ENCODE measurements around the gene USP6NL.

Gene USP6NL

DNA sequence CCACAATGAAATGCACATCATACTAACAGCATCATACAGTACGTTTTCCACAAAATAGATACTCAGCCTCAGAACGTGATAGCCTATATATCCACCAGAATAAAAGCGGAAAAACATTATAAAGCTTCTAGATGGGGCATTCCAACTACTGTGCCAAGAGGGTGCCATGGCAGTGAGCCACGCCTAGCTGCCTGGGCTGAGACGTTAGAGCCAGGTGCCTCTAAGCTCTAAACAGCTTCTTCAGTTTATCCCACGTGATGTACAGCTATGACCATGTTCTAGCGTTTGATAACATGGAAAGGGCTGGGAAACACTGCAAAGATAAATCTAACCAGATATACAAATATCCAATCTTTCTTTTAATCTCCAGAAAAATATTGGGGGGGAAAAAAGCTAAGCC is 17.8 kb downstream of the USP6NL start:
- no peak for DNase-seq (ENCODE audit: low read depth in 2 of 2)

DNA sequence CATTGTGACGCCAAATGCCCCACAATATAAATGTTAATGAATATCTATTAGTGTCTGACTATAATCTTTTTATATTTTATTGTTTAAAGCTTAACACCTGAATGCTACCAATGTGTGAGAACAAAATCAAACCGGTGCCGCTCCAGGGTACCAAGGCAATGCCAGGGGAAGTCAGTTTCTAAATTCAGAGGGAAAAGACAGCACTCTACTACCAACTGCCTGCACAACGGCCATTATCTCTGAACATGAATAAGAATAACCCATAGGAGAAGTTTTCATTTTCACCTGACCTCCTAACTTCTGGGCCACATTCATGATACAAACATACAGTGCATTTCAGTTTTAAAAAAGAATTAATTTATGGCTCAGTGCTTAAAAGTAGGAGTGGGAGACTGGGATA is 21.7 kb downstream of the USP6NL start:
- no peak for DNase-seq (ENCODE audit: low read depth in 2 of 2)

DNA sequence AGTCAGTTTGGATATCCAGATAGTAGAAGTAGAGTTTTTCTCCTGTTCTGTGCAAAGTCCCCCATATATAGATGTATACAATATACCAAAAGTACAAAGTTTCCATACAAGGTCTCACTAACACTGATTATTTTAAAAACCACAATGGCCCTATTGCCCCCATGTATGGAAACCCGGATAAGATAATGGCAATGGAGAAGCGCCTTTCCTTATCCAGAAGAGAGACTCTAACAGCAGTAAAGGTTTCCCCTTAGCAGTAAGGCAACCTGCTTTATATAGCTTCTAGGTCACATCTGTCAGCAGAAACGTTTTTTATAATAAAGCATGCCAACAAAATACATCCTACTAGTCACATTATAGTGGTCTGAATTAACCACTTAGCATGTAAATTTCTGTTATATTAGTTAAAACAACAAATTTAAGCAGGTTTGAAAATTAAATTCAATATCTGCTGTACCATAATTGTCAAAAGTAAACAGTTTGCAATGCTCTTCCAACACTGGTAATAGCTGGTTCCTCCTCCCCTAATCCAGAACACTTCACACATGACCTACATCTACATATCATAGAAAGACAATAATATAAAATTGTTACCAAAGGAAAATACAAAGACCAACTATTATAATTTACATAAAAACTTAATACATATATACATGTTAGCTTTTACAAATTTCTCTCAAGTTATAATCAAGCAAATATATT is 22.4 kb downstream of the USP6NL start:
- DNase-seq (ENCODE audit: low read depth in 2 of 2) = no peak

DNA sequence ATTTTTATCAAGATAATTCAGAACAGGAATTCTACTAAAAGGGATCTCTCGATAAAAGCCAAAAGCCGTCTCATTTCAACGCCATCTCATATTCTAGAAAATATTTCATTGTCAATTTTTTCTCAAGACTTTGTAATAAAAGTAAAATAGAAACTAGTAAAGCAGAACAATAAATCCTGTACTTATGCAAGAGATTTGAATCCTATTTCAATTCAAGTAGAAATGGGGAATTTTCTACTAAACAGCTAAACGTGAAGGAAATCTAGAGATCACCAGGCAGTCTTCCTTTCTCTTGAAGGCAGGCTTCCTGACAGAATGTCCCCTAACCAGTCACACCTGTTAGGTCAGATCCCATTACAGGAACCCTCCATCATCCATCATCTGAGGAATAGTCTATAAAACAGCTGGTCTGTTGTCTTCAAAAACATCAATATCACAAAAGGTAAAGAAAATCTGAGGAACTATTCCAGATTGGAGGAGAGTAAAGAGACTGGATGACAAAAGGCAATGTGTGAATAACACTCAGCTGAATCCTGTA is 23.7 kb downstream of the USP6NL start:
- DNase-seq (ENCODE audit: low read depth in 2 of 2) = no peak

- DNase-seq (ENCODE audit: low read depth in 2 of 2) = no peak
Observed at GRCh38 chr10:11586170-11586569, 25.3 kb downstream of the USP6NL start.

- DNase-seq (ENCODE audit: low read depth in 2 of 2) = no peak
Observed at GRCh38 chr10:11581213-11581612, 30.2 kb downstream of the USP6NL start.

DNA sequence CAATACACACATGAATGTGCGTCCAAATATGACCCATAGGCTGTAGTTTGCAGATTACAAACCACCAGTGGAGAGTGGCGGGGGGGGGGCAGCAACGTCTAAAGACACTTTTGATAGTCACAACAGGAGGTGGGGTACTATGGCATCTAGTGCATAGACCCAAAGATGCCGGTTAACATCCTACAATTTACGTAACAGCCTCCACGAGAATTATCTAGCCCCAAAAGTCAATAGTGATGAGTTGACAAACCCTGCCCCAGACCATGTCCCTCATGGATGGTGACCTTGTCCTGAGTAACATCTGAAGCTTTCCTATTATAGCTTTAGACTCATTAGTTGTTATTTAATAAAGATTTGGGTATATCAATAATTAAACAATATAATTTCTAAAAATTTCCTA is 31.6 kb downstream of the USP6NL start:
- DNase-seq (ENCODE audit: low read depth in 2 of 2) = no peak

DNA sequence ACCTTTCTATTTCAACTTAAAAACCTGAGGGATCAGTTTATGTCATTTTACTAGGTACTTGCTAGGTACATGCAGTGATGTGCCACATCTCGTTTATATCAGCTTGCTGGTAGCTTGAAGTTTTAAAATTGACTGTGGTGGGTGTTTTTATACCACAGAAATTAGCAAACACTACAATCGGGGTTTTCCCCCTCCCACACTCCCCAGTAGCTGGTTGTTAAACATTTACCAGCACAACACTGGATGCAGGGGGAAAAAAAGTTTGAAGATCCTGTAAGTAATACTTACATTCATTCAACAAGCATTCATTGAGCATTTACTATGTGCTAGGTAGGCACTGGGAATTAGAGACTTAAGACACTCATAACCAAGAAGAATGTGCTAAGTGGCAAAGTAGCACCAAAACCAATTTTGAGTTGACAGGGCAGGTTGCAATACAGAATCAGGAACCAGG is 32.6 kb downstream of the USP6NL start:
- peak; percentile 12 to 36 for DNase-seq (ENCODE audit: low read depth in 2 of 2)

DNA sequence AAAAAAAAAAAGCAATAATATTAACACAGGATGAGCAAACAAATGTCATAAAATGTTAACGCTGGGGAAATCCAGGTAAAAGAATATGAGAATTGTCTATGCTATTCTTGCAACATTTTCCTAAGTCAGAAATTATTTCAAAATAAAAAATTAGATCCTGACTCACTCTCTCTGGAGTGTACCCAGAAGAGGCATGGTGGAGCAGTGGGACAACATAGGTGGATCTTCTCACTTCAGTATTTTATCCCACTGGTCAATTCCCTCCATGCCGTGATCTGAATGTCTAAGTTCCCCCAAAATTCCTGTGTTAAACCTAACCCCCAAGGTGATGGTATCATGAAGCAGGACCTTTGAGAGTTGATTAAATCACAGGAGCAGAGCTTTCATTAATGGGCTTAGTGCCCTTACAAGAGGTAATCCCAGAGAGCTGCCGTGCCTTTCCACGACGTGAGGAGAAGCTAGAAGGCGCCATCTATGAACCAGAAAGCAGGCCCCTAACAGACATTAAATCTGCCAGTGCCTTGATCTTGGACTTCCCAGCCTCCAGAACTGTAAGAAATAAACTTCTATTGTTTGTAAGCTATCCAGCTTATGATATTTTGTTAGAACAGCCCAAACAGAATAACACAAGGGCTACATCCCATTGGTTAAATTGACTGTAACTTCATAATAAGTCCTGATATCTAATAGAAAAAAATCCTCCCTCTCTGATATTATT is 35.2 kb downstream of the USP6NL start:
- no peak for DNase-seq (ENCODE audit: low read depth in 2 of 2)

- no peak for DNase-seq (ENCODE audit: low read depth in 2 of 2)
Observed at GRCh38 chr10:11573497-11573896, 38.0 kb downstream of the USP6NL start.

- no peak for DNase-seq (ENCODE audit: low read depth in 2 of 2)
Observed at GRCh38 chr10:11570751-11571150, 40.7 kb downstream of the USP6NL start.

DNA sequence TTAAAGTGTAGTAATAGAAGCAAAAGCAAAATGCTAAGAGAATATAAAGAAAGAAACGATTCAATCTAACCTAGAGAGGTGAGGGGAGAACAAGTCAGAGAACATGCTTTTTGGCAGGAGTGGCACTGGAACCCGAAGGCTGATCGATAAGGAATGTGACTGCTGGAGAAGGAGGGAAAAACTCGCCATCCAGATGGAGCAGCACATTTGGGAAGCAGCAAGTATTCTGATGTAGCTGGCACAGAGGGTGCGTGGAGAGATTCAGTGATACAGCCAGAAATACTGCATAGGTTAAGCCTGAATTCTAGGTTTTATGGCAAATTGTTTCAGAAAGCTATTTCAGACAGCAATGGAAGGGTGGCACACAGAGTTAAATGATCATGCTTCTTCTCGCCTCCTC is 42.0 kb downstream of the USP6NL start:
- no peak for DNase-seq (ENCODE audit: low read depth in 2 of 2)

GRCh38 chr10:11568578-11568977 is 42.9 kb downstream of the USP6NL start:
- no peak for DNase-seq (ENCODE audit: low read depth in 2 of 2)

GRCh38 chr10:11564741-11565140 is 46.7 kb downstream of the USP6NL start:
- no peak for DNase-seq (ENCODE audit: low read depth in 2 of 2)

GRCh38 chr10:11563936-11564335 is 47.5 kb downstream of the USP6NL start:
- DNase-seq (ENCODE audit: low read depth in 2 of 2) = no peak

- no peak for DNase-seq (ENCODE audit: low read depth in 2 of 2)
Observed at GRCh38 chr10:11562888-11563287, 48.6 kb downstream of the USP6NL start.

- no peak for DNase-seq (ENCODE audit: low read depth in 2 of 2)
Observed at GRCh38 chr10:11560076-11560709, 51.3 kb downstream of the USP6NL start.

GRCh38 chr10:11557967-11558366 is 53.5 kb downstream of the USP6NL start:
- no peak for DNase-seq (ENCODE audit: low read depth in 2 of 2)

DNA sequence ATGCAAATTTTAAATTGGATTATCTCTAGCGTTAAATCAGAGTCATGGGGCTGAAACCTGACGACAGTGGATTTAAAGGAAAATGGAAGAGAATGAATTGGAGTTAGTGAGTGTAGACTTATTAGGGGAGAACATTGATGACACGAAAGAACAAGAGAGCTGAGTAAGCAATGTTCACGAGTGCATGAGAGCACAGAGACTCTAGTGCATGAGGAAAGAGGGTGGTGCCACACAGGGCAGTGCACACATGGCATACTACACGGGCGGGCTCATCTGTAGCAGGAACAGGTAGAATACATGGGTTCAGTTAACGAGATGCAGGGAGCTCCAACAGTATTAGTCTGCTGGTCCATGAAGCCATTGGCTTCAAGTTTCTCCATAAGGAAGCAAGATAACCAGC is 53.9 kb downstream of the USP6NL start:
- DNase-seq (ENCODE audit: low read depth in 2 of 2) = no peak

- DNase-seq (ENCODE audit: low read depth in 2 of 2) = no peak
Observed at GRCh38 chr10:11555556-11555955, 55.9 kb downstream of the USP6NL start.

DNA sequence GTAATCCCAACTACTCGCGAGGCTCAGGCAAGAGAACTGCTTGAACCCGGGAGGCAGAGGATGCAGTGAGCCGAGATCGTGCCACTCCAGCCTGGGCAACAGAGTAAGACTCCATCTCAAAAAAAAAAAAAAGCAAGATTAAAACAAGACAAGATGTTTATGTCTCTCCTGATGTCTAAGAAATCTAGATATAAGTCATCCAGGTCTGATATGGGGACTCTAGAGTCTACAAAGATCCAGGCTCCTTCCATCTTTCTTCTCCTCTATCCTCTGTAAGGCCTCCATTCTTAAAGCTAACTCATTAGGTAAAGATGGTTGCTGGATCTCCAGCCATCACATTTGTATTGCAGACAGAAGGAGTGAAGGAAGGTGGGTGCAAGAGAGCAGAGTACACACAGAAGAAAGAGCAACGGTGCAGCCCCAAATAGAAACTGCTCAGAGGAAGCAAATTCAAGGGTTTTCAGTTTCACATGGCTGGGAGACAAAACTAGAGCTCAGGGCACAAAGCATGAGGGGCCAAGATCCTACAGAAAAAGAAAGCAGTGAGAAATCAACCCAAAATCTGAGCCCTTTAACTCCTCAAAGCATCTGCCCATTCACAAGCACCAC is 57.6 kb downstream of the USP6NL start:
- no peak for DNase-seq (ENCODE audit: low read depth in 2 of 2)

- no peak for DNase-seq (ENCODE audit: low read depth in 2 of 2)
Observed at GRCh38 chr10:11551916-11552602, 59.4 kb downstream of the USP6NL start.

All from stimulated activated CD4-positive, alpha-beta T cell treated with anti-CD3 and anti-CD28 coated beads, Interleukin-15, amount 100 ng/mL, for 48 hours (primary cell).